Esophagus squamous epithelium (tissue), 5 donors: ENCODE results near the gene PAK6. TPM values are rescaled to one million over a fixed set of nuclear protein-coding genes. Genes with fewer than 3 reads are reported as not detected.

Source experiments
- DNase-seq: peaks from one replicate; lab custom pipeline; 2025; lab: John Stamatoyannopoulos, UW
- H3K27ac ChIP-seq, 4 donors: fragments of 200-600 bp; sonication (generic); one replicate each; pipeline ENCODE4 v1.5.1; 2016 to 2019; ENCODE audit warnings: mild to moderate bottlenecking in 1 of 4
- H3K27me3 ChIP-seq, 4 donors: fragments of 200-600 bp; sonication (generic); 1 replicate in 3 of 4; 2 replicates in 1 of 4; pipeline versions ENCODE4 v1.5.1 to v1.6.0; 2017 to 2021; ENCODE audit warnings: antibody characterized with exemption in 1 of 4
- H3K36me3 ChIP-seq, 3 donors: fragments of 200-600 bp; sonication (generic); one replicate each; pipeline ENCODE4 v1.5.1; 2016 to 2019
- H3K4me1 ChIP-seq, 3 donors: fragments of 200-600 bp; sonication (generic); one replicate each; pipeline ENCODE4 v1.5.1; 2017 to 2019
- H3K4me3 ChIP-seq, 4 donors: fragments of 200-600 bp; sonication (generic); 1 replicate in 3 of 4; 2 replicates in 1 of 4; pipeline ENCODE4 v1.5.1; 2016 to 2019; ENCODE audit warnings: mild to moderate bottlenecking in 2 of 4, moderate library complexity in 1 of 4
- H3K9me3 ChIP-seq, 3 donors: fragments of 200-600 bp; sonication (generic); one replicate each; pipeline ENCODE4 v1.5.1; 2016 to 2019
- POLR2A ChIP-seq, 4 donors: fragments of 450-650 bp; IDR thresholded peaks; one replicate each; pipeline ENCODE4 v1.6.1; 2017; ENCODE audit warnings: antibody characterized with exemption in 4 of 4, mild to moderate bottlenecking in 4 of 4, moderate library complexity in 3 of 4
- WGBS, 2 donors: methylation state at CpG; one replicate each; pipeline ENCODE4 v1.1.5; 2018; 5-methylcytosine and 5-hydroxymethylcytosine counted together
- intact Hi-C: fragments of 100-400 bp; cut with DNase I; formaldehyde crosslinking; loops from one replicate; pipeline ENCODE4 v1.15.0; 2022
- total RNA-seq, 4 donors: library from RNA; depleted of rRNA; stranded (reverse); fragments of >200 nt; gene quantifications; one replicate each; pipeline ENCODE4 v1.1.0, GENCODE V29; 2016
- TF ChIP-seq, protein P1 (sequence below), 6 experiments: fragments of 450-650 bp in 4 of 6; fragments of 200-600 bp in 2 of 6; sonication (generic) in 2 of 6; IDR thresholded peaks; one replicate each; pipeline ENCODE4 v1.5.1; 2016 to 2019; ENCODE audit warnings: antibody characterized with exemption in 6 of 6, mild to moderate bottlenecking in 4 of 6, moderate library complexity in 4 of 6
- donor health status: DM: yes; HTN: yes; CAD: no.

Gene PAK6
- total RNA-seq, 4 donors from 2014 or later, result 31.5 to 53.5 (median 37.2) TPM

DNA sequence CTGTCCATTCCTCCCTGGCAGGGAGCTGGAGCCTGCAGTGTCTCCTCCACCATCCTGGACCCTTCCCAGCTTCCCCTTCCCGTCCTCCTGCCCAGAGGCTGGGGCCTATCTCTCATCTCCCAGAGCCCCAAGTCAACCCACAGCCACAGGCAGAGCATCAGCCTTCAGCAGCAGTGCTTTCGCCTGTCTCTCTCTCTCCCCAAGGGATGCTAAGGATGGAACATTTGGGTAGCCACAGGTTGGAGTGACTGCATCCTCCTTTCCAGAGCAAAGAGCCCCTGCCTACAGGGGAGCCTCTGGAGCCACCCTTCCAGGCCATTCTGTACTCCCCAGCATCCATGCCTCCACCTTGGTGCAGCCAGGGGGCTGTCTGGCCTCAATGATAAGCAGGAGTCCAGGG is 64.7 kb downstream of the PAK6 start:
- no peaks in the 10 kb centered on the region for H3K36me3 ChIP-seq
- no peaks in the 10 kb centered on the region for H3K4me1 ChIP-seq
- TF ChIP-seq POLR2A (IDR thresholded peaks at IDR 0.05), result no peak
- TF ChIP-seq, protein P1, sequence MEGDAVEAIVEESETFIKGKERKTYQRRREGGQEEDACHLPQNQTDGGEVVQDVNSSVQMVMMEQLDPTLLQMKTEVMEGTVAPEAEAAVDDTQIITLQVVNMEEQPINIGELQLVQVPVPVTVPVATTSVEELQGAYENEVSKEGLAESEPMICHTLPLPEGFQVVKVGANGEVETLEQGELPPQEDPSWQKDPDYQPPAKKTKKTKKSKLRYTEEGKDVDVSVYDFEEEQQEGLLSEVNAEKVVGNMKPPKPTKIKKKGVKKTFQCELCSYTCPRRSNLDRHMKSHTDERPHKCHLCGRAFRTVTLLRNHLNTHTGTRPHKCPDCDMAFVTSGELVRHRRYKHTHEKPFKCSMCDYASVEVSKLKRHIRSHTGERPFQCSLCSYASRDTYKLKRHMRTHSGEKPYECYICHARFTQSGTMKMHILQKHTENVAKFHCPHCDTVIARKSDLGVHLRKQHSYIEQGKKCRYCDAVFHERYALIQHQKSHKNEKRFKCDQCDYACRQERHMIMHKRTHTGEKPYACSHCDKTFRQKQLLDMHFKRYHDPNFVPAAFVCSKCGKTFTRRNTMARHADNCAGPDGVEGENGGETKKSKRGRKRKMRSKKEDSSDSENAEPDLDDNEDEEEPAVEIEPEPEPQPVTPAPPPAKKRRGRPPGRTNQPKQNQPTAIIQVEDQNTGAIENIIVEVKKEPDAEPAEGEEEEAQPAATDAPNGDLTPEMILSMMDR (IDR thresholded peaks at IDR 0.05), result no peak
- DNase-seq, result no peak
- H3K4me3 ChIP-seq, result no peak overlapping the region
- intact Hi-C loops, result no loop called here
- peaks cover 0 to 32% (median 0%) of the 10 kb centered on the region in 4 donors for H3K27me3 ChIP-seq
- peaks cover 0 to 11% (median 7%) of the 10 kb centered on the region in 3 donors for H3K9me3 ChIP-seq
- H3K27ac ChIP-seq, result no peak overlapping the region
- WGBS, 2 donors, result 85 to 86% methylated on average over 1 to 2 of the region's 2 CpGs

- no peak for DNase-seq
- intact Hi-C loops, result no loop called here
- TF ChIP-seq POLR2A (IDR thresholded peaks at IDR 0.05), result no peak
- TF ChIP-seq, protein P1 (IDR thresholded peaks at IDR 0.05), result no peak
Observed at GRCh38 chr15:40305281-40305680, 66.4 kb downstream of the PAK6 start.

DNA sequence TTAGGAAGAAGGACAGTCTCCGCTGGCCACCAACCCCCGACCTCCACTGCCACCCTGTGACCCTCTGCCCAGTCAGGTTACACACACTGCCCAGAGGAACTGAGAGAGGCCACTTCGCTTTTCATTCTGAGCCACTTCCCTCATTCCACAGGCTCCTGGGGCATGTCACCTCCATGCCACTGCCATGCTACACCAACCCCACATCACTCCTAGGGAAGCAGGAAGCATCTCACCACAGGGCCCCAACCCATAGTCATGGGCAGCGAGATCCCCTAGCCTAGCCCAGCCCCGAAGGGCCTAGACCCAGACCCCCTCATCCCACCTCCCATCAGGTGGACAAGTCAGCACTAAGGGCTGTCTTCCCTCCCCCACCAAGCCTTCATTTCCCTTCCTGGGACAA is 67.5 kb downstream of the PAK6 start:
- Histone ChIP-seq H3K27ac (no peak overlapping the region), H3K36me3 (no peaks in the 10 kb centered on the region), H3K4me3 (peak overlapping the region in 3 of 4 donors; percentile 21 to 57 (median 42)), H3K4me1 (peaks cover 0 to 4% (median 0%) of the 10 kb centered on the region in 3 donors), H3K27me3 (peaks cover 0 to 57% (median 0%) of the 10 kb centered on the region in 4 donors), H3K9me3 (no peaks in the 10 kb centered on the region)
- intact Hi-C loops, result no loop called here
- WGBS, 2 donors, result 83 to 91% methylated on average over 3 to 4 of the region's 5 CpGs
- no peak for DNase-seq
- no peak for TF ChIP-seq POLR2A (IDR thresholded peaks at IDR 0.05)
- TF ChIP-seq, protein P1 (IDR thresholded peaks at IDR 0.05), result no peak

More at GRCh38 chr15:40305281-40305680, 66.4 kb downstream of the PAK6 start:
- Histone ChIP-seq H3K36me3 (no peaks in the 10 kb centered on the region), H3K9me3 (peaks cover 0 to 4% (median 2%) of the 10 kb centered on the region in 3 donors), H3K27me3 (peaks cover 0 to 46% (median 0%) of the 10 kb centered on the region in 4 donors), H3K27ac (no peak overlapping the region), H3K4me3 (no peak overlapping the region), H3K4me1 (peaks cover 0 to 4% (median 0%) of the 10 kb centered on the region in 3 donors)
- WGBS, 2 donors, result 76 to 95% methylated on average over 2 of the region's 4 CpGs

DNA sequence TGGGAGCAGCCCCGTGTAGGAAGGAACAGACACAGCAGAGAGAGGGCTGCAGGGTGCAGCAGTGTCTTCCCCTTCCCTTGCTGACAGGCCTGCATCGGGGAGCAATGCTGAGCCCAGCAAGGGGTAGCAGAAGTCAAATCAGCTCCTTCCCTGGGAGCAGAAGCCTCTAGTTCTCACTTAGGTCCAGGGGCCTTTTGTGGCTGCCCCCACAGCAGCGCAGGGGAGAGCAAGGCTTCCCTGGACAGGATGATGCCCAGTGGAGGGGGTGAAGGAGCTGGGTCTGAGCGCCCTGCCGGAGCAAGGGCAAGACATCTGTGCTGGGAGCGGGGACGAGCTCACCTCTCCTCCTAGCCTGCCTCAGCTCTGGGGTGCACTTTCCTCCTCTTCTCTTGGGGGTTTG is 68.0 kb downstream of the PAK6 start:
- intact Hi-C loops, result no loop called here
- H3K4me3 ChIP-seq, result peak overlapping the region; percentile 11 to 57 (median 32)
- TF ChIP-seq, protein P1 (IDR thresholded peaks at IDR 0.05), result no peak
- TF ChIP-seq POLR2A (IDR thresholded peaks at IDR 0.05), result no peak
- H3K27me3 ChIP-seq, result peaks cover 0 to 62% (median 0%) of the 10 kb centered on the region in 4 donors
- DNase-seq, result no peak
- H3K27ac ChIP-seq, result peak overlapping the region in 2 of 4 donors; percentile 81 to 83
- WGBS, 2 donors, result 68% methylated on average over 4 of the region's 7 CpGs; no CpG with 5 or more reads in 1 of the 2 donors
- no peaks in the 10 kb centered on the region for H3K36me3 ChIP-seq
- no peaks in the 10 kb centered on the region for H3K9me3 ChIP-seq
- H3K4me1 ChIP-seq, result peaks cover 0 to 4% (median 0%) of the 10 kb centered on the region in 3 donors

- TF ChIP-seq, protein P1 (IDR thresholded peaks at IDR 0.05), result peak in 2 of 6 experiments; percentile 11 to 17
- peak in 1 of 4 donors; percentile 32 for TF ChIP-seq POLR2A (IDR thresholded peaks at IDR 0.05)
- DNase-seq, result no peak
- Histone ChIP-seq H3K27ac (peak within 1 kb of the TSS; percentile 56 to 83 (median 74)), H3K4me1 (peaks cover 0 to 4% (median 0%) of the 10 kb centered on the region in 3 donors), H3K27me3 (peaks cover 0 to 63% (median 0%) of the 10 kb centered on the region in 4 donors), H3K36me3 (no peaks in the 10 kb centered on the region), H3K9me3 (no peaks in the 10 kb centered on the region), H3K4me3 (peak within 1 kb of the TSS; percentile 12 to 57 (median 32))
- 24 to 49% methylated on average over 3 to 4 of the region's 15 CpGs for WGBS, 2 donors
- intact Hi-C loops, result no loop called here
Observed at GRCh38 chr15:40307421-40308211, 68.8 kb downstream of the PAK6 start, which contains the start of gene PLCB2. TSS of gene PLCB2 (minus strand) at chr15:40307935. CDS start at chr15:40307672, 263 bp downstream.
